Kidney tubule cell (primary cell): ENCODE measurements around the gene PKP1.
"Not testable (repeated sequence)": the region's sequence is repeated elsewhere in the genome, so short reads cannot be mapped to it uniquely, and the experiment has no call there.

Source experiments
- DNase-seq: peaks from one replicate; pipeline ENCODE4 v3.0.0-alpha.2; 2018; ENCODE audit warnings: low spot score

Gene PKP1, protein sequence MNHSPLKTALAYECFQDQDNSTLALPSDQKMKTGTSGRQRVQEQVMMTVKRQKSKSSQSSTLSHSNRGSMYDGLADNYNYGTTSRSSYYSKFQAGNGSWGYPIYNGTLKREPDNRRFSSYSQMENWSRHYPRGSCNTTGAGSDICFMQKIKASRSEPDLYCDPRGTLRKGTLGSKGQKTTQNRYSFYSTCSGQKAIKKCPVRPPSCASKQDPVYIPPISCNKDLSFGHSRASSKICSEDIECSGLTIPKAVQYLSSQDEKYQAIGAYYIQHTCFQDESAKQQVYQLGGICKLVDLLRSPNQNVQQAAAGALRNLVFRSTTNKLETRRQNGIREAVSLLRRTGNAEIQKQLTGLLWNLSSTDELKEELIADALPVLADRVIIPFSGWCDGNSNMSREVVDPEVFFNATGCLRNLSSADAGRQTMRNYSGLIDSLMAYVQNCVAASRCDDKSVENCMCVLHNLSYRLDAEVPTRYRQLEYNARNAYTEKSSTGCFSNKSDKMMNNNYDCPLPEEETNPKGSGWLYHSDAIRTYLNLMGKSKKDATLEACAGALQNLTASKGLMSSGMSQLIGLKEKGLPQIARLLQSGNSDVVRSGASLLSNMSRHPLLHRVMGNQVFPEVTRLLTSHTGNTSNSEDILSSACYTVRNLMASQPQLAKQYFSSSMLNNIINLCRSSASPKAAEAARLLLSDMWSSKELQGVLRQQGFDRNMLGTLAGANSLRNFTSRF

GRCh38 chr1:201282931-201283829 is at the start of gene PKP1:
Gene PKP1 (plus strand): TSS chr1:201283506. CDS start chr1:201283703, 197 bp downstream.
- peak; percentile 79 for DNase-seq

- DNase-seq, result not testable (repeated sequence)
These were observed 43.7 kb upstream of the PKP1 start for GRCh38 chr1:201239646-201240045.

DNA sequence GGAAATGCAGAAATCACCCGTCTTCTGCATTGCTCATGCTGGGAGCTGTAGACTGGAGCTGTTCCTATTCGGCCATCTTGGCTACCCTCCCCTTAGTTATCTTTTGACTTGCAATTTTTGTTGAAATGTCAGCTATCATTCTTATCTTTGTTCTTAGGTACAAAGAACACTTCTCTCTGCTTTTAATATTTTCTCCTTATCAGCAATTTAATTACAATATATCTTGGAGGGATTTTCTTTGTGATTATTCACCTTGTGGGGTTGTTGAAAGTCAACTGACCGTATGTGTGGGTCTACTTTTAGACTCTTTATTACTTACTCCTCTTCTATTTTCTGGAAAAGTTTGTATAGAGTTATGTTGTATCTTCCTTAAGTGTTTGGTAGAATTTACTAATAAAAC is 43.1 kb upstream of the PKP1 start:
- DNase-seq, result no peak

DNA sequence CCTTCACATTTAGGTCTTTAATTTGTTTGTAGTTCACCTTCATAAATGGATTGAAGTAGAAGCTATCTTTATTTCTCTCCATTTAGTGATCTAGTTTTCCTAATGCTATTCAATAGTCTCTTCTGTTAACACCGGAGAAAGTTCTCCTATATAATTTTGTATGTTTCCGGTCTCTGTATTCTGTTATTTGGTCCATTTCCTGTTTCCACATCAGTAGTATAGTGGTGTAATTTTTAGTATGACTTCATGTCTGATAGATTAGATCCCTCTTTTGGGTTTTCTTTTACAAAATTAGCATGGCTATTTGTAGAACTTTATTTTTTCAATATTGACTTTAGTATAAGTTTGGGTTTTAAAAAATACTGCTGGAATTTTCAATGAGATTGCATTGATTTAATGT is 41.6 kb upstream of the PKP1 start:
- DNase-seq, result no peak

- no peak for DNase-seq
These were observed 38.2 kb upstream of the PKP1 start for GRCh38 chr1:201245082-201245481.

DNA sequence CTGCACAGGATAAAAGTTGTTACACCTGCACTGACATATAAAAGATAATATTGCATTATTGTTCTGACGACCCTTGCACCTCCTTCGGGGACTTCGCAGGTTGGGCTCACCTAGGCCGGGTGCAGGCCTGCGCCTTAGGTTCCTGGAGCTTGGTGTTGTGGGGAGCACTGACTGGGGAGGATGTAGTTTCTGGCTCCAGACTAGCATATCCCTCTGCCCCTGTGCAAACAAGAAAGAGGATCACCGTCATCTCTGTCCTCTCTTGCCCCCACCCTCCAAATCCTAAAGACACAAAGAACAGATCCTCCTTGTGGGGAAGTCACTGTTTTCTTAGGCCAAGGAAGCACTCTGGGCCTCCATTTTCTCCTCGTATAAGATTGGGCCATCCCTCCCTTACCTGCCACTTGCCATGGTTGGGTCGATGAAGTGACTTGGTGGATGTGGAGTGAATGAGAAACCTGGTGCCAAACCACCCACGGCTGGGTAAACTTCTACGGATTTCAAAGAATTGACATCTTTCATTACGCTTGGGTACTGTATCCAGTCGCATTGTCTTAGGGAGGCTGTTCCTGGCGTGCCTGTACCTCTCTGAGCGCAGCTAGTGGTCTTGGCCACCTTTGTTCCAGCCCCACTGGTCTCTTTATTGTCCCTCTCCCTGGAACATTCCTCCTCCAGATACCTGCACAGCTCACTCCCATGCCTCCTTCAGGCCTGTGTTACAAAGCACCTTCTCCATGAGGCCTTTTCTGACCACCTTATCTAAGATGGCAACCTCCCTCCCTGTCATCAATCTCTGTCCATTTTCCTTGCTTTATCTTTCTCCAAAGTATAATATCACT is 34.4 kb upstream of the PKP1 start:
- no peak for DNase-seq

DNA sequence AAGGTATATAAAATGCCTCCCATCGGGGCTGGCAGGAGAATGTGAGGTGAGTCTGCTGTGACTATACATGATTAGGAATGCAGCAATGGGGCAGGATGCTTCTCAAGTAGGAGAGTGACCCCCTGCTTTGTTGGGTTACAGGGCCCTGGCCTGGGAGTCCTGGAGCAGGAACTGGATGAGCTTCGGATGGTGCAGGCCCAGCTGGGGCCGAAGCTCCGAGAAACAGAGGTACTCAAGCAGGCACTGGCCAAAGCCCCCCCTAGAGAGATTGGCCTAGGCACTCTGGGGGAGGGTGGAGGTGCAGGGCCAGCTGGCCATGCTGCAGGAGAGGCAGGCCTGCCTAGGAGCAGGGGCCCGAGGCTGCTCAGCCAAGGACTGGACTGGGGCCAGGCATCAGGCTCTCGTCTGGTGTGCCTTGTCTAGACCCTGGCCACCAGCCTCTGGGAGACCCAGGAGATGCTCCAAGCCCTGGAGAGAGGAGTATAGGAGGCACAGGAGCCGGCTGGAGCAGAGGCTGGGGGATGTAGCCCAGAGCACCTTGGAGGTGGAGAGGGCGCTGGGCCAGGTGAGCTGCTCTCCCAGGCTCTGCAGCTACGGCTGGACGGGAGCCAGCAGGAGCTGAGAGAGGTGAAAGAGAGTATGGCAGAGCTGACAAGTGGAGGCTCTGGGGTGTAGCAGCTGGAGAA is 32.8 kb upstream of the PKP1 start:
- no peak for DNase-seq

- DNase-seq, result no peak
These were observed 31.9 kb upstream of the PKP1 start for GRCh38 chr1:201251411-201251810.

- DNase-seq, result no peak
These were observed 31.4 kb upstream of the PKP1 start for GRCh38 chr1:201251851-201252430.

DNA sequence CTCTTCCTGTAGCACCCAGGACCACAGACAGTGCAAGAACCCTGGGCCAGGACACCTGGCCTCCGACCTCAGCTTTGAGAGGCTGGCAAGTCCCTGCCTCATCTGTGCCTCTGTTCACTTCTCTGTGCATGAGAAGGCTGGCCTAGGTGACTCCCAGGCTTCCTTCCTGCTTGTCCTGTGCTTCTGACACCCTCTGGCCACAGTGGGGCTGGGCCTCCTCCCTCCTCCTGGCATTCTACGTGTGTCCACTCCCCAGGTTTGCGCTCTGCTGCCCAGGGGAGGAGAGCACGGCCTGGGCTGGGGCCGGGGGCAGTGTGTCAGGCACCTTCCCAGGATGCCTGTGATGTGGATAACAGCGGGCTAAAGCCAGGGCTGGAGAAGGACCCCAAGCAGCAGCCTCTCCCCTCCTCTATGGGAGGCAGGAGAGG is 30.3 kb upstream of the PKP1 start:
- no peak for DNase-seq

GRCh38 chr1:201253411-201253810 is 29.9 kb upstream of the PKP1 start:
- DNase-seq, result no peak

GRCh38 chr1:201253906-201254624 is 29.2 kb upstream of the PKP1 start:
- no peak for DNase-seq

- peak; percentile 53 for DNase-seq
These were observed 28.5 kb upstream of the PKP1 start for GRCh38 chr1:201254625-201255478.

- no peak for DNase-seq
These were observed 27.6 kb upstream of the PKP1 start for GRCh38 chr1:201255479-201256362.

DNA sequence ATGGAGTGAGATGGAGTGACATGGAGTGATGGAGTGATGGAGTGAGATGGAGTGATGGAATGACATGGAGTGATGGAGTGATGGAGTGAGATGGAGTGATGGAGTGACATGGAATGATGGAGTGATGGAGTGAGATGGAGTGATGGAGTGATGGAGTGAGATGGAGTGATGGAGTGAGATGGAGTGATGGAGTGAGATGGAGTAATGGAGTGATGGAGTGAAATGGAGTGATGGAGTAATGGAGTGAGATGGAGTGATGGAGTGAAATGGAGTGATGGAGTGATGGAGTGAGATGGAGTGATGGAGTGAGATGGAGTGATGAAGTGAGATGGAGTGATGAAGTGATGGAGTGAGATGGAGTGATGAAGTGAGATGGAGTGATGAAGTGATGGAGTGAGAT is 25.2 kb upstream of the PKP1 start:
- DNase-seq, result not testable (repeated sequence)

- no peak for DNase-seq
These were observed 24.5 kb upstream of the PKP1 start for GRCh38 chr1:201258763-201259230.

GRCh38 chr1:201259476-201260235 is 23.6 kb upstream of the PKP1 start:
- peak; percentile 82 for DNase-seq
